RWPE2 (cell line): ENCODE results near the gene TIMM17B.
"Not testable (repeated sequence)": the region's sequence is repeated elsewhere in the genome, so short reads cannot be mapped to it uniquely, and the experiment has no call there.

Source experiments
- ATAC-seq: fragments of 200-7000 bp; cut with Tn5 transposase; 3 replicates; pipeline ENCODE4 v1.9.1; 2021; ENCODE audit warnings: low read depth
- DNase-seq: peaks from one replicate; pipeline ENCODE4 v3.0.0-alpha.2; 2020; ENCODE audit warnings: low spot score
- H3K27ac ChIP-seq: fragments of 450-650 bp; 2 replicates; pipeline ENCODE4 v1.5.1; 2017; ENCODE audit warnings: mild to moderate bottlenecking; ENCODE audit not compliant: poor library complexity, severe bottlenecking
- H3K27me3 ChIP-seq: fragments of 250-450 bp; sonication (Bioruptor Pico); 2 replicates; pipeline ENCODE4 v1.5.1; 2021; ENCODE audit warnings: mild to moderate bottlenecking, moderate library complexity; ENCODE audit not compliant: insufficient read depth, poor library complexity, severe bottlenecking
- H3K36me3 ChIP-seq: fragments of 250-450 bp; sonication (Bioruptor Pico); 2 replicates; pipeline ENCODE4 v1.5.1; 2020; ENCODE audit warnings: low read depth, mild to moderate bottlenecking, moderate library complexity
- H3K4me1 ChIP-seq: fragments of 250-450 bp; sonication (Bioruptor Pico); 2 replicates; pipeline ENCODE4 v1.5.1; 2021; ENCODE audit warnings: mild to moderate bottlenecking, moderate library complexity; ENCODE audit not compliant: insufficient read depth, poor library complexity, severe bottlenecking
- H3K4me3 ChIP-seq: fragments of 250-450 bp; sonication (Bioruptor Pico); 2 replicates; pipeline ENCODE4 v1.5.1; 2021; ENCODE audit warnings: mild to moderate bottlenecking, moderate library complexity; ENCODE audit not compliant: severe bottlenecking
- H3K9me3 ChIP-seq: fragments of 250-450 bp; sonication (Bioruptor Pico); 2 replicates; pipeline ENCODE4 v1.5.1; 2021; ENCODE audit warnings: mild to moderate bottlenecking, moderate library complexity; ENCODE audit not compliant: severe bottlenecking
- TF ChIP-seq, protein P1 (sequence below): fragments of 450-650 bp; IDR thresholded peaks from one replicate; pipeline ENCODE4 v1.5.1; 2017; ENCODE audit warnings: mild to moderate bottlenecking, moderate library complexity; ENCODE audit not compliant: poor library complexity, severe bottlenecking

TIMM17B gene

DNA sequence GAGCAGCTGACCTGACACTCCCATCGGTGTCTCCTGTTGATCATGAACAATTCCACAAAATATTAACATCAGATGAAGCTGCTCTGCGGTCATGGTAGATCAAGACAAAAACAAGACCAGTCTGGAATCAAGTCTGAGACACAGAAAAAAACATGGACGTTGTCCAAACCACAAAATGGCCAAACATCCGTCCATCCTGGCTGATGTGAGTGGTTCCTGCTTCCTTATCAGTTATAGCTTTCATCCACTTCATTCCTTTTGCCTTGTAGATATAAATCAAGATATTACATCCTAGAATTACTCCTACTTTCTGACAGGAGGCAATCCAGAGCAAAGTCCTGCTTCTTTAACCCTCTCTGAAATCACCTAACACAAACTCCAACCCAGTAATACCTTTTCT, 33.4 kb downstream of the TIMM17B start:
- Histone ChIP-seq H3K9me3 (no peaks in the 10 kb centered on the region), H3K27ac (peak overlapping the region; percentile 29), H3K36me3 (no peaks in the 10 kb centered on the region), H3K4me3 (no peak overlapping the region), H3K27me3 (no peaks in the 10 kb centered on the region), H3K4me1 (peaks cover 9% of the 10 kb centered on the region)
- ATAC-seq (no peak), DNase-seq (no peak)
- TF ChIP-seq, protein P1, sequence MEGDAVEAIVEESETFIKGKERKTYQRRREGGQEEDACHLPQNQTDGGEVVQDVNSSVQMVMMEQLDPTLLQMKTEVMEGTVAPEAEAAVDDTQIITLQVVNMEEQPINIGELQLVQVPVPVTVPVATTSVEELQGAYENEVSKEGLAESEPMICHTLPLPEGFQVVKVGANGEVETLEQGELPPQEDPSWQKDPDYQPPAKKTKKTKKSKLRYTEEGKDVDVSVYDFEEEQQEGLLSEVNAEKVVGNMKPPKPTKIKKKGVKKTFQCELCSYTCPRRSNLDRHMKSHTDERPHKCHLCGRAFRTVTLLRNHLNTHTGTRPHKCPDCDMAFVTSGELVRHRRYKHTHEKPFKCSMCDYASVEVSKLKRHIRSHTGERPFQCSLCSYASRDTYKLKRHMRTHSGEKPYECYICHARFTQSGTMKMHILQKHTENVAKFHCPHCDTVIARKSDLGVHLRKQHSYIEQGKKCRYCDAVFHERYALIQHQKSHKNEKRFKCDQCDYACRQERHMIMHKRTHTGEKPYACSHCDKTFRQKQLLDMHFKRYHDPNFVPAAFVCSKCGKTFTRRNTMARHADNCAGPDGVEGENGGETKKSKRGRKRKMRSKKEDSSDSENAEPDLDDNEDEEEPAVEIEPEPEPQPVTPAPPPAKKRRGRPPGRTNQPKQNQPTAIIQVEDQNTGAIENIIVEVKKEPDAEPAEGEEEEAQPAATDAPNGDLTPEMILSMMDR: no peak

- Histone ChIP-seq H3K4me1 (no peaks in the 10 kb centered on the region), H3K27ac (no peak overlapping the region), H3K9me3 (no peaks in the 10 kb centered on the region), H3K27me3 (no peaks in the 10 kb centered on the region), H3K36me3 (no peaks in the 10 kb centered on the region), H3K4me3 (no peak overlapping the region)
- ATAC-seq: no peak
- TF ChIP-seq, protein P1: peak; percentile 46
- no peak for DNase-seq
These were observed 42.7 kb downstream of the TIMM17B start for GRCh38 chrX:48854898-48855297.

DNA sequence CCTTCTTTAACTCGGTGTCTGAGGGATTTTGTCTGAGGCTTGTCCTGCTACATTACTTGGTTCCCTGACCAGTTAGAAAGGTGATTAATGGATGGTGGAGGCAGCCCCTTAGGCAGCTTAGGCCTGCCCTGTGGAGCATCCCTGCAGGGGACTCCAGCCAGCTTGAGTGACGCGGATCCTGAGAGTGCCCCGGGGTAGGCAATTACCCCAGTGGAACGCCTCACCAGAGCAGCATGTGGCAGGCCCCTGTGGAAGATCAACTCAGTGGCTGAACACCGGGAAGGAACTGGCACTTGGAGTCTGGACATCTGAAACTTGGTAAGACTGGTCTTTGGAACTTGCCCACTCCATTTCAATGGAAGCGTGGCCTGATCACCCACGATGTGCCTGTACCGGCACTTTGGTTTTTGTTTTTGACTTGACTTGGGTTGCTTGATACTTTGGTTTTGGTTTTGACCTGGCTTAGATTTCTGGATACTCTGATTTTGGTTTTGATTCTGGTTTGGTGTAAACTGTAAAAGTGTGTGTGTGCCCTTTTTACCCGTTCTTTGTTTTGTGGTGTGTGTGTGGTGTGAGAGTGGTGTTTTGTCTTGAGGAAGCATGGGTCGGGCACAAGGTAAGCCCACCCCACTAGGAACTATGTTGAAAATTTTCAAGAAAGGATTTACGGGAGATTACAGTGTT, 43.3 kb downstream of the TIMM17B start:
- not testable (repeated sequence) for ATAC-seq, DNase-seq, H3K4me3 ChIP-seq, H3K27me3 ChIP-seq, H3K4me1 ChIP-seq, H3K27ac ChIP-seq, H3K36me3 ChIP-seq, H3K9me3 ChIP-seq

DNA sequence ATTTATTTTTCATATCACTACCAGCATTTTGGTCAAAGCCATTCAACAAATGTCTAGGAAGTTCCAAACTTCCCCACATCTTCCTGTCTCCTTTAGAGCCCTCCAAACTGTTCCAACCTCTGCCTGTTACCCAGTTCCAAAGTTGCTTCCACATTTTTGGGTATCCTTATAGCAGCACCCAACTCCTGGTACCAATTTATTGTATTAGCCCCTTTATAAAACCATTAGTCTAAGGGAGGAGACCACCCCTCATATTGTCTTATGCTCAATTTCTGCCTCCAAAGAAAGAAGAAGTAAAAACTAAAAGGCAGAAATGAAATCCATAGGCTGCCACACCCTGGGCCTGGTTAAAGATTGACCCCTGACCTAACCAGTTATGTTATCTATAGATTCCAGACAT, 44.1 kb downstream of the TIMM17B start:
- H3K36me3 ChIP-seq, H3K4me1 ChIP-seq, H3K27me3 ChIP-seq, ATAC-seq, H3K9me3 ChIP-seq, H3K4me3 ChIP-seq, H3K27ac ChIP-seq, DNase-seq: not testable (repeated sequence)

DNA sequence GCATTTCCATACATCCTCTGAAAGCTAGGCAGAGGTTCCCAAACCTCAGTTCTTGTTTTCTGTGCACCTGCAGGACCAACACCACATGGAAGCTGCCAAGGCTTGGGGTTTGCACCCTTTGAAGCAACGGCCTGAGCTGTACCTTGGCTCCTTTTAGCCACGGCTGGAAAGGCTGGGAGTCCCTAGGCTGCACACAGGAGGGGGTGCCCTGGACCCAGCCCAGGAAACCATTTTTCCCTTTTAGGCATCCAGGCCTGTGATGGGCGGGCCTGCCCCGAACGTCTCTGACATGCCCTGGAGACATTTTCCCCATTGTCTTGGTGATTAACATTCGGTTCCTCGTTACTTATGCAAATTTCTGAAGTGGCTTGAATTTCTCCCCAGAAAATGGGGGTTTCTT, 44.7 kb downstream of the TIMM17B start:
- no peak for DNase-seq

DNA sequence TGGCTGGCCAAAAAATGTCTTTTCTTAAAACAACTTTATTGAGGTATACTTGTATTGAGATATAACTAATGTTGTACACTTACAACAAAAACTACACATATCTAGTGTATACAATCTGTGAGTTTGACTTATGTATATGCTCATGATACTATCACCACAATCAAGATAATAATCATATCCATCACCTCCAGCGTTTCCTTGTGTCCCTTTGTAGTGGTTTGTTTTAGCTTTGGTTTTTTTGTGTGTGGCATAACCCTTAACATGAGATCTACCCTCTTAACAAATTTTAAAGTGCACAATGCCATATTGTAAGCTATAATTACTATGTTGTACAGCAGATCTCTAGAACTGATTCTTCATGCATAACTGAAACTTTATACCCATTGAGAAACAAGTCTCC, 48.7 kb downstream of the TIMM17B start:
- H3K36me3 ChIP-seq: no peaks in the 10 kb centered on the region
- no peak overlapping the region for H3K4me3 ChIP-seq
- H3K27me3 ChIP-seq: no peaks in the 10 kb centered on the region
- DNase-seq (no peak), ATAC-seq (no peak)
- H3K9me3 ChIP-seq: no peaks in the 10 kb centered on the region
- H3K4me1 ChIP-seq: no peaks in the 10 kb centered on the region
- TF ChIP-seq, protein P1: no peak
- no peak overlapping the region for H3K27ac ChIP-seq

More for the DNA sequence above, 44.7 kb downstream of the TIMM17B start:
- H3K36me3 ChIP-seq: no peaks in the 10 kb centered on the region
- no peaks in the 10 kb centered on the region for H3K9me3 ChIP-seq
- H3K4me3 ChIP-seq: no peak overlapping the region
- no peak for ATAC-seq
- H3K4me1 ChIP-seq: no peaks in the 10 kb centered on the region
- TF ChIP-seq, protein P1: no peak
- no peaks in the 10 kb centered on the region for H3K27me3 ChIP-seq
- H3K27ac ChIP-seq: no peak overlapping the region
